Tongue (tissue), 2 donors: ENCODE results near the gene SLC35B1. TPM values are rescaled to one million over a fixed set of nuclear protein-coding genes. Genes with fewer than 3 reads are reported as not detected.
A peak's percentile ranks its signal among the peaks of the same experiment; 100 is the strongest.

Experiments
- DNase-seq: peaks from one replicate; pipeline ENCODE4 v3.0.0-alpha.2; 2015
- total RNA-seq: library from RNA; depleted of rRNA; stranded (reverse); fragments of >200 nt; gene quantifications from one replicate; pipeline ENCODE4 v1.2.3, GENCODE V29; 2014

The SLC35B1 gene
- 41.6 TPM for total RNA-seq

DNA sequence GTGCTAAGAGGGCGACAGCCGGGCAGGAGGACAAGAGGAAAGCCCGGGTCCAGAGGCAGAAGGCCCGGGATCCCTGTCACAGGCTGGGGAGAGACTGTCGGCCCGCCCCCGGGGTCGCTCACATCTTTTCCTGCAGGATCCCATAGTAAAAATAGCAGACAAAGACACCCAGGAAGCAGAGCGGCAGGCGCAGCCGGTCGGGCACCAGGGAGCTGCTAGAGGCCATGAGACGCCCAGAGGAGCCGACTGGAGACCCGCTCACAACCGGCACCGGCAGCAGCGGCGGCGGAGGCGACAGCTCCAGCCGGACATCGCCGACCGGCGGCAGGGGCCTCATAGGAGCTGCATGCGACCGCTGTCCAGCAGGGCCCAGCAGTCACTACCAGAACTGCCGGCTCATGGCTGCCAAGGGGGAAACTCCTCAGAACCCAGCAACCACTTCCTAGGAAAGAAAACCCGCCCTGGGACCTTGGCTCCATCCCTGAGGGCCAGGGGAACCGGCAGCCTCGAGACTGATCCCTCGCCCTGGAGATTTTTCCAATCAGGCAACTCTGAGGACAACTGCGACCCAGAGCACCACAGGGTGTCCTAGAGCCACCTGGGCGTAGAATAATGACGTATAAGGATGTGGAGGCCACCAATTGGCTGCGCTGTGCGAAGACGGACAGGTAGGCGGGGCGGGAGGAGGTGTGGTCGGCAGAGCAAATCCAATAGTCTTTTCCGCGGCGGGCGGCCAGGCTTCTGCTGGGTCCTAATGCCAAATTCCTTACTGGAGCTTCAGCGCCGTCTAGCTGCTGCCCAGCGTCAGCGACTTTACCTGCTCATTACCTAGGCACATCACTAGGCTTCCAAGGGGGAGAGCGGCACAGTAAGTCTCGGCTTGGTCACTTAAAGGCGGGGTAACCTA, at the start of gene SLC35B1:
Gene SLC35B1, minus strand, starts transcription at position 357 of the 907 bp plus-strand sequence. Its CDS starts 131 bp downstream, at position 226.
- DNase-seq: peak; percentile 100

DNA sequence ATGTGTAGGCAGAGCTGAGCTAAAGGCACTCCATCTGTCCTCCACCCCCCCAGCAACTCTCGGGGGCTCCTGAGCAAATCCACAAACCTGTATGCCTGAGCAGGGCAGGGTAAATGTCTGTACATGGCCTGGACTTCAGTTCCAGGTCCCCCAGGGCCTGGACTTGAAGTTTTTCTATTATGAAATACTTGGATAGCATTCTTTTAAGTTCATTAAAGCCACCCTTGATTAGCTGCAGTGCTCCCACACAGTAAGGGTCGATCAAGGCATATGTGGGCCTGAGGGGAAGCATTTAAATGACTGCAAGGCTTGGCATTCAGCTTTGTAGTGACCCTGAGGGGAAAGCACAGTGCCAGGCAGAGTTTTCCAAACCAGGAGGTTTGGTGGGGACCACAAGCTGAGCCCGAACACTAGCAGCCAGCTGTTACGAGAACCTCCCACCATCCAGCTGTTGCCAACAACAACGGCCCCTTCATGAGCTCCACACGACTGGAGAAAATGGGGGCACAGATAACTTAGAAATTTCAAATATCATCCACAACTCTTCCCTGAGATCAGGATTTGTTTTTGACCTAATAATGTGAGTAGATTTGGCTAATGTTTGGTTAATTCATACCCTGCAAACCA, 49.5 kb upstream of the SLC35B1 start:
- peak; percentile 56 for DNase-seq

DNA sequence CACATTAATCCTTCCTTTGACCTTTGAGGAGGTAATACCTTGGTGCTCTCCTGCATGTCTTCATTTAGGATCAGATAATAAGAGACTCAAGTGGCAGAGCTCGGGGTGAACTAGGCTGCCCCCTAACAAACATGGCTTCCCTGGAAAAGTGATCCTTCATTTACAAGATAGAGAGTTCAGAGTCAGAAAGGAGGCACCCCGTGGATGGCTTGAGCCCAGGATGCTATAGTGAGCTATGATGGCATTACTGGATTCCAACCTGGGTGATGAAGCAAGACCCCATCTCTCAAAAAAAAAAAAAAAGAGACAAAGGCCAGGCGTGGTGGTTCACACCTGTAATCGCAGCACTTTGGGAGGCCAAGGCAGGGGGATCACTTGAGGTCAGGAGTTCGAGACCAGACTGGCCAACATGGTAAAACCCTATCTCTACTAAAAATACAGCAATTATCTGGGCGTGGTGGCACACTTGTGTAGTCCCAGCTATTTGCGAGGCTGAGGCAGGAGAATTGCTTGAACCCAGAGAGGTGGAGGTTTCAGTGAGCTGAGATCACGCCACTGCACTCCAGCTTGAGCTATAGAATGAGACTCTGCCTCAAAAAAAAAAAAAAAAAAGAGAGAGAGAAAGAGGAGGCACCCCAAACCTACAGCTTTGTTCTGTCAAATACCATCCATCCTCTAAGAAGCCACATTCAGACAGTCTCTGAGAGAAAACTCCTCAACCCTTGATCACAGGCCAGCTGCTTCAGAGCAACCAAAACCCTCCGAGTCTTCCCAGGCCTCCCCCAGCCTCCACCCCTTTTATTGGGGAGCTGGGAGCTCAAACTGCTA, 48.8 kb upstream of the SLC35B1 start:
- DNase-seq: no peak

- DNase-seq: peak; percentile 42
Observed at GRCh38 chr17:49755663-49756283, 48.0 kb upstream of the SLC35B1 start.

DNA sequence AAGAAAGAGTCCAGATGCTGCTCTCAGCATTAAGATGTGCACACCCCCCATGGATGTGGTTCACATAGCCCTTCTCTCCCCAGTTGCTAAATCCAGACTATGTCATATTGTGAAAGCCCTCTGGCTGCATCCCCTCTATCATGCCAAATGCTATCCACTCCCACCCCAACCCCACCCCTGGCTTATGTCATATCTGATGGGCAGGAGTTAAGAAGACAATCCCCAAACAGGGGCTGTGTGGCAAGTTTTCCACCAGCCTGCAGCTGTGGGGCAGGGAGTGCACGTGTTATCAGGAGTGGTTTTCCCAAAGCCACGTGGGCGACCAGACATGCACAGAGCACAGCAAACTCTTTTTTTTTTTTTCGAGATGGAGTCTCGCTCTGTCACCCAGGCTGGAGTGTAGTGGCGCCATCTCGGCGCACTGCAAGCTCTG, 46.2 kb upstream of the SLC35B1 start:
- no peak for DNase-seq

GRCh38 chr17:49752508-49752907, 44.7 kb upstream of the SLC35B1 start:
- no peak for DNase-seq

- no peak for DNase-seq
Observed at GRCh38 chr17:49749730-49750129, 42.0 kb upstream of the SLC35B1 start.

- no peak for DNase-seq
Observed at GRCh38 chr17:49748791-49749190, 41.0 kb upstream of the SLC35B1 start.

- DNase-seq: no peak
Observed at GRCh38 chr17:49748223-49748622, 40.5 kb upstream of the SLC35B1 start.

GRCh38 chr17:49747632-49748031, 39.9 kb upstream of the SLC35B1 start:
- DNase-seq: no peak

GRCh38 chr17:49746791-49747490, 39.2 kb upstream of the SLC35B1 start:
- DNase-seq: no peak

DNA sequence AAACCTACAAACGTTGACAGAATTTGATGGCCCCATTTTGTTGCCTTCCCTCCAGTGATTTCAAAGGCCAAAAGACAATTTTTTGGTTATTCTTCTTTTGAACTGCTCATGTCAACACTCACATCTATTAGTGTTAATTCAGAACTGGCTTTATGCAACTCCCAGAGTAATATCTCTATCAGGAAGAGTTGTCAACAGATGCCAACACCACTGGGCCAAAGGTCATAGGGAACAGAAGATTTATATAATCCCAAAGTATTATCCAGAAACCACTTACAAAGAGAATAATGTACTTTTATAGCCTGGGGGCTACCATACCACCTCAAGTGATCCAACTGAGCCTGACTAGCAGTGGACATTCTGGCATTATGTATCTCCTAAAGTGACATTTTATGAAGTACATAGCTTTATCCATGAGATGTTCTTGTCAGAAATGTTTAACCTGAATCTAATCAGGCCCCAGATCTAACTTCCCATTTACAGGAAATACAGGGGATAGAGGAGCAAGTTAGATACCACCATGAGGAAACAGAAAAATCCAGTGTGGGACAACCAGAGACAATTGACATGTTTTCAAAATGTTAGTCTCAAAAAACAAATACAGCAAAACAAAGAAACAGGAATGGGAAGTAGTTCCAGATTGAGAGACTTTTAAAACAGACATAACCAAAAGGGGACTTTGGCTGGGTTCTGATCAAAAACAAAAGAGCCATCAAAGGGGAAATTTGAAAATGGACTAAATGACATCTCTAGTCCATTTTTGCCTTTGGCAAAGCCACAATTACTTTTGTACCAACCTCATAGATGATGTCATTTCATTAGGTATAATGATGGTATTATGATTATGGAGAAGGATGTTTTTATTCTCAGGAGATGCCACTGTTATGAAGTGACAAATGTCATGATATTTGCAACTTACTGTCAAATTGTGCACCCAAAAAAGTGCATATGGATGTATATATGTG, 37.7 kb upstream of the SLC35B1 start:
- DNase-seq: no peak

DNA sequence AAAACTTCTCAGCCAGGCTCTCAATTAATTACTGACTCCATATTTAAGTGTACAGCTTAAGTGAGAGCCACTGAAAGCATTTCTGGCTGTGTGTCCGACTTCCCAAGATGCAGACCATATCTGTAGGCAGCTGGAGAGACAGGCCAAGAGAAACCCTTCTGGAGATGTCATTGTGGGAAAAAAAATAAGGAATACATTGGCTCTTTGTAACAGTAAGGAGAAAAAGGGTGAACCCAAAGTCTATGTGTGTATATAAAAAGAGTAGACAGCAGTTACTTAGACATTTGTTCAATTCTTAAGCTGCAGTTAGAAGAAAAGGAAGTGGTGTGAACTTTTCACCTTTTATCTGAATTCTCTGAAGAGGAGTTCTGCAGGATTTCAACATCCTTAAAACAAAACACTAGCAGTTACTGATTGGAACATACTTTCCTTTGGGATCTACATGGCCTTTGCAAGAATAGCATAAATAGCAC, 34.4 kb upstream of the SLC35B1 start:
- no peak for DNase-seq

GRCh38 chr17:49741692-49742076, 33.9 kb upstream of the SLC35B1 start:
- DNase-seq: no peak

- no peak for DNase-seq
Observed at GRCh38 chr17:49741009-49741691, 33.4 kb upstream of the SLC35B1 start.

DNA sequence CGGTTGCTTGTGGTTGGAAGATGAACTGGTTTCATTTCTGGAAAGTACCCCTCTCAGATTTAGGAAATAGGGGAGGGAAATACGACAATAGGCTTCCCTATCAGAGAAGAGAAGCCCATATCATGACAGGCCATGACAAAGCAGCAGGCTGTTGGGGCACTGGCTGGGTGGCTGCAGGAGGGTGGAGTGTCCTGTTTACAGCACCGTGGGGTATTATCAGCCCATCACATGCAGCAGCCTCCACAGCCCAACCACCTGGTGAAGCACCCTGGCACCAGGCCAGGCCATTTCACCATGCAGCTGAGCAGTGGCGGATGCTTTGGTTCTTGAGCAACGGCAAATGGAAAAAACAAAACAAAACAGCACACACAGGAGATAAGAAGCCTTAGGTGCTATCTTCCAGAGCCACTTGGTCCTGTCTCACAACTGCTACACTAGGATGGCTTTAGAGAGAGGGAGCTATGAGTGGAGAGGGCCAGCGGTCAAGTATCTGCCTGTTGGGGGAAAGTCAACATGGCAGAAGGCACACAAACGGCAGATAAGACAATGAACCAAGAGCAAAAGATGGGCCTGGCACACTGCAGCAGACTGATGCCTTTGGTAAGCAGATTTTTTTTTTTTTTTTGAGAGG, 32.0 kb upstream of the SLC35B1 start:
- DNase-seq: peak; percentile 74

- no peak for DNase-seq
Observed at GRCh38 chr17:49738456-49739163, 30.8 kb upstream of the SLC35B1 start.
